ENCODE measurements around the gene ZNF385B.

Gene ZNF385B

GRCh38 chr2:179422037-179422643, 439.3 kb downstream of the ZNF385B start:
- TF ChIP-seq FOXP2 (optimal IDR thresholded peaks at IDR 0.05; ENCODE audit: borderline replicate concordance, extremely low read depth, extremely low read length, insufficient read depth): no peak
- TF ChIP-seq REST (IDR thresholded peaks at IDR 0.05; ENCODE audit: insufficient read depth in 1 of 2, low read depth in 2 of 2, low read length in 2 of 2): no peak
- no peak for TF ChIP-seq SIN3A (IDR thresholded peaks at IDR 0.05; ENCODE audit: borderline replicate concordance, insufficient read depth, low read length)
- TF ChIP-seq POLR2AphosphoS5 (IDR thresholded peaks at IDR 0.05; ENCODE audit: low read depth, low read length): no peak
- TF ChIP-seq TAF1 (IDR thresholded peaks at IDR 0.05; ENCODE audit: borderline replicate concordance, insufficient read depth, low read length): no peak

- no peak for TF ChIP-seq POLR2AphosphoS5 (IDR thresholded peaks at IDR 0.05; ENCODE audit: low read depth, low read length)
- no peak for TF ChIP-seq FOXP2 (optimal IDR thresholded peaks at IDR 0.05; ENCODE audit: borderline replicate concordance, extremely low read depth, extremely low read length, insufficient read depth)
- no peak for TF ChIP-seq REST (IDR thresholded peaks at IDR 0.05; ENCODE audit: insufficient read depth in 1 of 2, low read depth in 2 of 2, low read length in 2 of 2)
- TF ChIP-seq SIN3A (IDR thresholded peaks at IDR 0.05; ENCODE audit: borderline replicate concordance, insufficient read depth, low read length): no peak
- TF ChIP-seq TAF1 (IDR thresholded peaks at IDR 0.05; ENCODE audit: borderline replicate concordance, insufficient read depth, low read length): no peak
Measured at GRCh38 chr2:179417436-179417949, 443.9 kb downstream of the ZNF385B start.

- TF ChIP-seq REST (IDR thresholded peaks at IDR 0.05; ENCODE audit: insufficient read depth in 1 of 2, low read depth in 2 of 2, low read length in 2 of 2): no peak
- TF ChIP-seq SIN3A (IDR thresholded peaks at IDR 0.05; ENCODE audit: borderline replicate concordance, insufficient read depth, low read length): no peak
- TF ChIP-seq POLR2AphosphoS5 (IDR thresholded peaks at IDR 0.05; ENCODE audit: low read depth, low read length): no peak
- TF ChIP-seq FOXP2 (optimal IDR thresholded peaks at IDR 0.05; ENCODE audit: borderline replicate concordance, extremely low read depth, extremely low read length, insufficient read depth): no peak
- TF ChIP-seq TAF1 (IDR thresholded peaks at IDR 0.05; ENCODE audit: borderline replicate concordance, insufficient read depth, low read length): no peak
Measured at GRCh38 chr2:179412112-179412511, 449.3 kb downstream of the ZNF385B start.

- TF ChIP-seq SIN3A (IDR thresholded peaks at IDR 0.05; ENCODE audit: borderline replicate concordance, insufficient read depth, low read length) (no peak), FOXP2 (optimal IDR thresholded peaks at IDR 0.05; ENCODE audit: borderline replicate concordance, extremely low read depth, extremely low read length, insufficient read depth) (no peak), REST (IDR thresholded peaks at IDR 0.05; ENCODE audit: insufficient read depth in 1 of 2, low read depth in 2 of 2, low read length in 2 of 2) (no peak), POLR2AphosphoS5 (IDR thresholded peaks at IDR 0.05; ENCODE audit: low read depth, low read length) (no peak), TAF1 (IDR thresholded peaks at IDR 0.05; ENCODE audit: borderline replicate concordance, insufficient read depth, low read length) (no peak)
Measured at GRCh38 chr2:179410552-179411356, 450.7 kb downstream of the ZNF385B start.
